MM.1S (cell line): ENCODE measurements around the gene R3HDM4.

Source experiments
- CTCF ChIP-seq: fragments of 300-600 bp; sonication (generic); IDR thresholded peaks from 2 replicates; pipeline ENCODE4 v1.5.1; 2016; ENCODE audit warnings: antibody characterized with exemption, low read length, mixed read lengths
- EZH2 ChIP-seq: fragments of 300-600 bp; sonication (generic); optimal IDR thresholded peaks from 2 replicates; pipeline ENCODE3; 2017; ENCODE audit warnings: low read depth, mild to moderate bottlenecking, antibody characterized with exemption, low read length, mixed read lengths

GRCh38 chr19:918152-918437 lies 5.1 kb upstream of the R3HDM4 start:
- TF ChIP-seq CTCF (no peak), EZH2 (no peak)
